Type B pancreatic cell (in vitro differentiated cells): ENCODE results near the gene NCOR2. TPM values are rescaled to one million over a fixed set of nuclear protein-coding genes. Genes with fewer than 3 reads are reported as not detected.

Experiments
- DNase-seq: peaks from one replicate; pipeline ENCODE4 v3.0.0; 2021; ENCODE audit warnings: mixed read lengths; ENCODE audit not compliant: unreplicated experiment; ENCODE audit errors: extremely low spot score
- H3K27ac Mint-ChIP-seq: 2 replicates; pipeline ENCODE4 v1.8.0; 2021; ENCODE audit warnings: mild to moderate bottlenecking, mixed read lengths
- H3K27me3 Mint-ChIP-seq: 2 replicates; pipeline ENCODE4 v1.8.0; 2021; ENCODE audit warnings: mixed read lengths
- H3K36me3 Mint-ChIP-seq: 2 replicates; pipeline ENCODE4 v1.8.0; 2021; ENCODE audit warnings: mixed read lengths
- H3K4me1 Mint-ChIP-seq: one replicate; pipeline ENCODE4 v1.8.0; 2021; ENCODE audit warnings: mixed read lengths; ENCODE audit not compliant: unreplicated experiment
- H3K4me3 Mint-ChIP-seq: 2 replicates; pipeline ENCODE4 v1.8.0; 2021; ENCODE audit warnings: mild to moderate bottlenecking, mixed read lengths
- H3K9me3 Mint-ChIP-seq: 2 replicates; pipeline ENCODE4 v1.8.0; 2021; ENCODE audit warnings: mixed read lengths
- CTCF ChIP-seq: fragments of 200-600 bp; sonication (generic); conservative IDR thresholded peaks from 2 replicates; pipeline ENCODE4 v1.5.0; 2021; ENCODE audit warnings: antibody characterized with exemption, mild to moderate bottlenecking
- total RNA-seq: library from RNA; stranded (reverse); gene quantifications from 2 replicates; pipeline ENCODE4 v1.2.1, GENCODE V29; 2021; ENCODE audit warnings: low replicate concordance

NCOR2 gene
- total RNA-seq, 1 donor from 2014 or later: 219 TPM

- Mint-ChIP-seq H3K9me3 (no peaks in the 10 kb centered on the region), H3K27me3 (no peaks in the 10 kb centered on the region), H3K4me1 (peaks cover 56% of the 10 kb centered on the region), H3K4me3 (no peak overlapping the region), H3K27ac (no peak overlapping the region), H3K36me3 (peaks cover 4% of the 10 kb centered on the region)
- DNase-seq: no peak
- no peak for TF ChIP-seq CTCF
Measured at GRCh38 chr12:124560146-124560890, 7.1 kb downstream of the NCOR2 start.

- H3K36me3 Mint-ChIP-seq: peaks cover 4% of the 10 kb centered on the region
Measured at GRCh38 chr12:124559182-124560017, 8.0 kb downstream of the NCOR2 start.

GRCh38 chr12:124558313-124558712 lies 9.1 kb downstream of the NCOR2 start:
- Mint-ChIP-seq H3K9me3 (no peaks in the 10 kb centered on the region), H3K27me3 (no peaks in the 10 kb centered on the region), H3K27ac (no peak overlapping the region), H3K36me3 (peaks cover 4% of the 10 kb centered on the region), H3K4me3 (no peak overlapping the region), H3K4me1 (peaks cover 54% of the 10 kb centered on the region)
- no peak for DNase-seq
- no peak for TF ChIP-seq CTCF

More at GRCh38 chr12:124559182-124560017, 8.0 kb downstream of the NCOR2 start:
- no peak for DNase-seq
- no peaks in the 10 kb centered on the region for H3K9me3 Mint-ChIP-seq
- TF ChIP-seq CTCF: no peak
- H3K27me3 Mint-ChIP-seq: no peaks in the 10 kb centered on the region
- H3K4me3 Mint-ChIP-seq: peak overlapping the region; percentile 30
- no peak overlapping the region for H3K27ac Mint-ChIP-seq
- peaks cover 56% of the 10 kb centered on the region for H3K4me1 Mint-ChIP-seq

- TF ChIP-seq CTCF: no peak
- no peak overlapping the region for H3K4me3 Mint-ChIP-seq
- H3K27ac Mint-ChIP-seq: peak overlapping the region; percentile 18
- H3K9me3 Mint-ChIP-seq: no peaks in the 10 kb centered on the region
- H3K36me3 Mint-ChIP-seq: peaks cover 4% of the 10 kb centered on the region
- H3K4me1 Mint-ChIP-seq: peaks cover 56% of the 10 kb centered on the region
- no peak for DNase-seq
- H3K27me3 Mint-ChIP-seq: no peaks in the 10 kb centered on the region
Measured at GRCh38 chr12:124557518-124558223, 9.7 kb downstream of the NCOR2 start.

- H3K27ac Mint-ChIP-seq: peak overlapping the region; percentile 18
- no peak overlapping the region for H3K4me3 Mint-ChIP-seq
- TF ChIP-seq CTCF: no peak
- H3K27me3 Mint-ChIP-seq: no peaks in the 10 kb centered on the region
- H3K9me3 Mint-ChIP-seq: no peaks in the 10 kb centered on the region
- H3K4me1 Mint-ChIP-seq: peaks cover 57% of the 10 kb centered on the region
- DNase-seq: no peak
- H3K36me3 Mint-ChIP-seq: peaks cover 4% of the 10 kb centered on the region
Measured at GRCh38 chr12:124556896-124557501, 10.4 kb downstream of the NCOR2 start.
